ENCODE results near the gene TLR8. TPM values are rescaled to one million over a fixed set of nuclear protein-coding genes. Genes with fewer than 3 reads are reported as not detected.
A peak's percentile ranks its signal among the peaks of the same experiment; 100 is the strongest.

Gene TLR8
- polyA plus RNA-seq, 1 of the 3 experiments (the other 2 are of a cell fraction), result not detected

DNA sequence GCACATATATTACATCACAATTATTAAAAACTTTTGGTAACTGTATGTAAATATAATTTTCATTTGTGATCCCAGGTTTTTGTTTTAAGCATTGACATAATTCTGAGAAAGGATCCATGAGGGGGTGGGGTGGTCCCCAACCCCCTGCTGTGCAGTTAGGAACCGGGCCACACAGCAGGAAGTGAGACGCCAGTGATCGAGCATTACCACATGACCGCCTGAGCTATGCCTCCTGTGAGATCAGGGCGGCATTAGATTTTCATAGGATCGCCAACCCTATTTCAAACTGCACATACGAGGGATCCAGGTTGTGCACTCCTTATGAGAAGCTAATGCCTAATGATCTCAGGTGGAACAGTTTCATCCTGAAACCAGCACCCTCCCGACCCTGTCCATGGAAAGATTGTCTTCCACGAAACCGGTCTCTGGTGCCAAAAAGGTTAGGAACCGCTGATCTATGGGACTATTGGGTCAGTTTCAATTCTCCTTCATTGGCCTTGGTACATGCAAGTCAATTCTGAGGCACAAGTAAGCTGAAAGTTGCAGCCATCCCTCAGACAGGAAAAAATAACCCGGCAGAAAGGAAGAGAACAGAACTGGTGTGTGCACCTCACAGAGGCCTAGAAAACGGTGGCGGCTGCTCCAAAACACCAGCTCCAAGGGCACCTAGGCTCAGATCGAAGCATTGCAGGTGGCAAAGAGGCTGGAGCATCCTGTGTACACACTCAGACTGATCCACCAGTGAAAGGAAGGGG lies 61.5 kb downstream of the TLR8 start:
- Histone ChIP-seq H3F3A (replicated peaks; ENCODE audit: insufficient read depth) (peaks cover 15% of the 10 kb centered on the region), H2AFZ (ENCODE audit: low read depth) (peak overlapping the region; percentile 78; the same call in 1 of the 2 replicates), H3K36me3 (replicated peaks in 1 of 2; ENCODE audit: control insufficient read depth in 1 of 2, insufficient read depth in 2 of 2, low read length in 1 of 2) (no peaks in the 10 kb centered on the region), H3K9me2 (no peaks in the 10 kb centered on the region), H3K79me2 (ENCODE audit: insufficient read depth) (no peaks in the 10 kb centered on the region; the same call in 1 of the 2 replicates), H3K4me3 (ENCODE audit: low read depth in 2 of 2, low read length in 1 of 2) (no peak overlapping the region), H3K27me3 (ENCODE audit: insufficient read depth) (no peaks in the 10 kb centered on the region), H3K4me2 (no peak overlapping the region), H3K9me3 (no peaks in the 10 kb centered on the region), H3K27ac (ENCODE audit: low read depth in 2 of 2, low read length in 1 of 2) (no peak overlapping the region), H3K9ac (no peak overlapping the region), H3K4me1 (ENCODE audit: control insufficient read depth in 1 of 2, insufficient read depth in 2 of 2, low read depth in 1 of 2, low read length in 1 of 2) (peaks cover 0 to 5% of the 10 kb centered on the region in 2 experiments; a peak in 1 of 4 replicates), H4K20me1 (ENCODE audit: insufficient read depth) (no peaks in the 10 kb centered on the region)
- WGBS (ENCODE audit: low lambda C conversion rate), result 69% methylated on average over 14 of the region's 15 CpGs
- DNase-seq, result no peak
- ChIA-PET CTCF (interaction anchor here (1.8 to 2.6 kb wide), 2 partner anchors 21 to 520 kb away, joined by 9 to 10 read pairs; no protein-coding TSS in a partner anchor), POLR2A (no interaction called here)
- TF ChIP-seq MEF2A (IDR thresholded peaks at IDR 0.05; ENCODE audit: borderline replicate concordance, low read depth) (no peak), CHD2 (IDR thresholded peaks at IDR 0.05; ENCODE audit: low read length, partially characterized antibody) (no peak), JUND (IDR thresholded peaks at IDR 0.05) (no peak)

DNA sequence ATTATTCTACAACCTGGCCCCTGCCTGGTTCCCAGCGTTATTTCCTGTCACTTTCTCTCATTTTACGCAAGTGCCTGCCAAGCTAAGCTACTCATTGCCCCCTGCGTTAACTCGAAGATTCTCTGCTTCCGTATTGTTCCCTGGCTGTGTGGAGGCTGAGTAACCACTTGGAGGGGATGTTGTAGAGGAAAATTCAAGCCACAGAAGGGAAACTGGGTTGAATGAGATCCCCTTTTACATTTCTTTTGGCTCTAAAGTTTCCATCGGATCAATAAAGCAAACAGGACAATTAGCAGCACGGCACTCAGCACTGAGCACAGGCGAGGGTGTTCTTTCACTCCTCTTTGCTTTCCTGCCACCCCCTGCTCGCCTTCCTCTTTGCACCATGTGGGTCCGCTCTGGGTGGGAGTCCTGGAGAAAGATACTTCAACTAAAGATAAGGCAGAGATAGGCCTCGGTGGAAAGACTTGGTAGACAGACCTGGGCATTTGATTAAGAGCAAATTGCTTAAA lies 64.3 kb downstream of the TLR8 start:
- Histone ChIP-seq H3K9me3 (no peaks in the 10 kb centered on the region), H3K79me2 (ENCODE audit: insufficient read depth) (peaks cover 24% of the 10 kb centered on the region), H3F3A (replicated peaks; ENCODE audit: insufficient read depth) (peaks cover 26% of the 10 kb centered on the region), H3K4me1 (ENCODE audit: control insufficient read depth in 1 of 2, insufficient read depth in 2 of 2, low read depth in 1 of 2, low read length in 1 of 2) (peaks cover 0 to 12% of the 10 kb centered on the region in 2 experiments; a peak in 2 of 4 replicates), H3K4me2 (peak overlapping the region; percentile 68), H3K4me3 (ENCODE audit: low read depth in 2 of 2, low read length in 1 of 2) (no peak overlapping the region; a peak in 1 of 4 replicates), H3K9ac (peak overlapping the region; percentile 63; the same call in 1 of the 2 replicates), H4K20me1 (ENCODE audit: insufficient read depth) (peaks cover 7% of the 10 kb centered on the region; the same call in 1 of the 2 replicates), H3K27ac (ENCODE audit: low read depth in 2 of 2, low read length in 1 of 2) (peak overlapping the region in 1 of 2 experiments; percentile 78; a peak in 2 of 4 replicates), H2AFZ (ENCODE audit: low read depth) (peak overlapping the region; percentile 76; the same call in 1 of the 2 replicates), H3K36me3 (replicated peaks in 1 of 2; ENCODE audit: control insufficient read depth in 1 of 2, insufficient read depth in 2 of 2, low read length in 1 of 2) (peaks cover 0 to 7% of the 10 kb centered on the region in 2 experiments), H3K27me3 (ENCODE audit: insufficient read depth) (no peaks in the 10 kb centered on the region), H3K9me2 (no peaks in the 10 kb centered on the region)
- ChIA-PET POLR2A (no interaction called here), CTCF (interaction anchor here (0.8 to 1.0 kb wide), 2 partner anchors 517 to 519 kb away, joined by 3 to 5 read pairs; no protein-coding TSS in a partner anchor)
- DNase-seq, result no peak
- TF ChIP-seq GATA2 (CRISPR knock-in tag; IDR thresholded peaks at IDR 0.05), result no peak
- TF ChIP-seq, protein P1, sequence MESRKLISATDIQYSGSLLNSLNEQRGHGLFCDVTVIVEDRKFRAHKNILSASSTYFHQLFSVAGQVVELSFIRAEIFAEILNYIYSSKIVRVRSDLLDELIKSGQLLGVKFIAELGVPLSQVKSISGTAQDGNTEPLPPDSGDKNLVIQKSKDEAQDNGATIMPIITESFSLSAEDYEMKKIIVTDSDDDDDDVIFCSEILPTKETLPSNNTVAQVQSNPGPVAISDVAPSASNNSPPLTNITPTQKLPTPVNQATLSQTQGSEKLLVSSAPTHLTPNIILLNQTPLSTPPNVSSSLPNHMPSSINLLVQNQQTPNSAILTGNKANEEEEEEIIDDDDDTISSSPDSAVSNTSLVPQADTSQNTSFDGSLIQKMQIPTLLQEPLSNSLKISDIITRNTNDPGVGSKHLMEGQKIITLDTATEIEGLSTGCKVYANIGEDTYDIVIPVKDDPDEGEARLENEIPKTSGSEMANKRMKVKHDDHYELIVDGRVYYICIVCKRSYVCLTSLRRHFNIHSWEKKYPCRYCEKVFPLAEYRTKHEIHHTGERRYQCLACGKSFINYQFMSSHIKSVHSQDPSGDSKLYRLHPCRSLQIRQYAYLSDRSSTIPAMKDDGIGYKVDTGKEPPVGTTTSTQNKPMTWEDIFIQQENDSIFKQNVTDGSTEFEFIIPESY (IDR thresholded peaks at IDR 0.05; ENCODE audit: borderline replicate concordance, low read depth), result no peak
- no peak for TF ChIP-seq GABPA (IDR thresholded peaks at IDR 0.05; ENCODE audit: low read depth)
- TF ChIP-seq TEAD4 (IDR thresholded peaks at IDR 0.05; ENCODE audit: borderline replicate concordance, insufficient read depth), result no peak
- TF ChIP-seq, protein P2, sequence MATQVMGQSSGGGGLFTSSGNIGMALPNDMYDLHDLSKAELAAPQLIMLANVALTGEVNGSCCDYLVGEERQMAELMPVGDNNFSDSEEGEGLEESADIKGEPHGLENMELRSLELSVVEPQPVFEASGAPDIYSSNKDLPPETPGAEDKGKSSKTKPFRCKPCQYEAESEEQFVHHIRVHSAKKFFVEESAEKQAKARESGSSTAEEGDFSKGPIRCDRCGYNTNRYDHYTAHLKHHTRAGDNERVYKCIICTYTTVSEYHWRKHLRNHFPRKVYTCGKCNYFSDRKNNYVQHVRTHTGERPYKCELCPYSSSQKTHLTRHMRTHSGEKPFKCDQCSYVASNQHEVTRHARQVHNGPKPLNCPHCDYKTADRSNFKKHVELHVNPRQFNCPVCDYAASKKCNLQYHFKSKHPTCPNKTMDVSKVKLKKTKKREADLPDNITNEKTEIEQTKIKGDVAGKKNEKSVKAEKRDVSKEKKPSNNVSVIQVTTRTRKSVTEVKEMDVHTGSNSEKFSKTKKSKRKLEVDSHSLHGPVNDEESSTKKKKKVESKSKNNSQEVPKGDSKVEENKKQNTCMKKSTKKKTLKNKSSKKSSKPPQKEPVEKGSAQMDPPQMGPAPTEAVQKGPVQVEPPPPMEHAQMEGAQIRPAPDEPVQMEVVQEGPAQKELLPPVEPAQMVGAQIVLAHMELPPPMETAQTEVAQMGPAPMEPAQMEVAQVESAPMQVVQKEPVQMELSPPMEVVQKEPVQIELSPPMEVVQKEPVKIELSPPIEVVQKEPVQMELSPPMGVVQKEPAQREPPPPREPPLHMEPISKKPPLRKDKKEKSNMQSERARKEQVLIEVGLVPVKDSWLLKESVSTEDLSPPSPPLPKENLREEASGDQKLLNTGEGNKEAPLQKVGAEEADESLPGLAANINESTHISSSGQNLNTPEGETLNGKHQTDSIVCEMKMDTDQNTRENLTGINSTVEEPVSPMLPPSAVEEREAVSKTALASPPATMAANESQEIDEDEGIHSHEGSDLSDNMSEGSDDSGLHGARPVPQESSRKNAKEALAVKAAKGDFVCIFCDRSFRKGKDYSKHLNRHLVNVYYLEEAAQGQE (IDR thresholded peaks at IDR 0.05; ENCODE audit: low read depth, low read length), result no peak
- peak; percentile 65 for TF ChIP-seq RAD21 (IDR thresholded peaks at IDR 0.05; ENCODE audit: low read length)
- no peak for TF ChIP-seq POLR2AphosphoS5 (IDR thresholded peaks at IDR 0.05; ENCODE audit: low read depth, low read length)
- no peak for TF ChIP-seq EP300 (IDR thresholded peaks at IDR 0.05; ENCODE audit: borderline replicate concordance in 1 of 2, low read depth in 1 of 2, low read length in 1 of 2)
- TF ChIP-seq SMC3 (IDR thresholded peaks at IDR 0.05; ENCODE audit: low read depth, low read length), result peak; percentile 47
- TF ChIP-seq RXRA (IDR thresholded peaks at IDR 0.05; ENCODE audit: borderline replicate concordance, low read depth), result no peak
- TF ChIP-seq TAF1 (IDR thresholded peaks at IDR 0.05; ENCODE audit: borderline replicate concordance, low read depth, low read length), result no peak
- TF ChIP-seq, protein P3, sequence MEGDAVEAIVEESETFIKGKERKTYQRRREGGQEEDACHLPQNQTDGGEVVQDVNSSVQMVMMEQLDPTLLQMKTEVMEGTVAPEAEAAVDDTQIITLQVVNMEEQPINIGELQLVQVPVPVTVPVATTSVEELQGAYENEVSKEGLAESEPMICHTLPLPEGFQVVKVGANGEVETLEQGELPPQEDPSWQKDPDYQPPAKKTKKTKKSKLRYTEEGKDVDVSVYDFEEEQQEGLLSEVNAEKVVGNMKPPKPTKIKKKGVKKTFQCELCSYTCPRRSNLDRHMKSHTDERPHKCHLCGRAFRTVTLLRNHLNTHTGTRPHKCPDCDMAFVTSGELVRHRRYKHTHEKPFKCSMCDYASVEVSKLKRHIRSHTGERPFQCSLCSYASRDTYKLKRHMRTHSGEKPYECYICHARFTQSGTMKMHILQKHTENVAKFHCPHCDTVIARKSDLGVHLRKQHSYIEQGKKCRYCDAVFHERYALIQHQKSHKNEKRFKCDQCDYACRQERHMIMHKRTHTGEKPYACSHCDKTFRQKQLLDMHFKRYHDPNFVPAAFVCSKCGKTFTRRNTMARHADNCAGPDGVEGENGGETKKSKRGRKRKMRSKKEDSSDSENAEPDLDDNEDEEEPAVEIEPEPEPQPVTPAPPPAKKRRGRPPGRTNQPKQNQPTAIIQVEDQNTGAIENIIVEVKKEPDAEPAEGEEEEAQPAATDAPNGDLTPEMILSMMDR (IDR thresholded peaks at IDR 0.05), result peak; percentile 63
- WGBS (ENCODE audit: low lambda C conversion rate), result 52% methylated on average over 11 of the region's 11 CpGs

Data from SK-N-SH (cell line).